GM18870 (cell line): ENCODE measurements around the gene SHISA4.
"Not testable (repeated sequence)": the region's sequence is repeated elsewhere in the genome, so short reads cannot be mapped to it uniquely, and the experiment has no call there.

Experiments used
- ATAC-seq: cut with Tn5 transposase; IDR thresholded peaks from one replicate; pipeline ENCODE4 v1.9.1; 2021; ENCODE audit warnings: moderate library complexity; ENCODE audit not compliant: unreplicated experiment

Gene SHISA4

GRCh38 chr1:201888282-201889089, at the start of gene SHISA4:
Gene SHISA4 (plus strand): TSS chr1:201888898. CDS start chr1:201888995, 97 bp downstream.
- no peak for ATAC-seq

GRCh38 chr1:201839089-201839488, 49.6 kb upstream of the SHISA4 start:
- not testable (repeated sequence) for ATAC-seq

GRCh38 chr1:201840055-201840454, 48.6 kb upstream of the SHISA4 start:
- no peak for ATAC-seq

DNA sequence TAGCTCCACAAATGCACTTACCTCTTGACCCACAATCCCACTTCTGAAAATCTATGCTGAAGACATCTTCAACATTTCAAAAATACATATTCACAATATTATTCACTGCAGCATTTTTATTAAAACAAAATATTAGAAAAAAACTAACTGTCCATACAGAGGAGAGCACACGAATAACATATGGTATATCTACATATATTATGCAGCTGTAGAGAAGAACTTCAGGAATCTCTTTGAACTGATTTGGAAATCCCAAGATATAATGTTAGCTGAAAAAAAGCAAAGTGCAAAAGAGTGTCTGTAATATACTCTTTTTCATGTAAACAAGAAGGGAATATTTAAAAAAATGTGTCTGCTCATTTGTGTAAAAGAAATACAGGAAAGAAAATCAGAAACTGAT, 48.2 kb upstream of the SHISA4 start:
- no peak for ATAC-seq

- ATAC-seq = no peak
Observed at GRCh38 chr1:201841265-201841912, 47.3 kb upstream of the SHISA4 start.

DNA sequence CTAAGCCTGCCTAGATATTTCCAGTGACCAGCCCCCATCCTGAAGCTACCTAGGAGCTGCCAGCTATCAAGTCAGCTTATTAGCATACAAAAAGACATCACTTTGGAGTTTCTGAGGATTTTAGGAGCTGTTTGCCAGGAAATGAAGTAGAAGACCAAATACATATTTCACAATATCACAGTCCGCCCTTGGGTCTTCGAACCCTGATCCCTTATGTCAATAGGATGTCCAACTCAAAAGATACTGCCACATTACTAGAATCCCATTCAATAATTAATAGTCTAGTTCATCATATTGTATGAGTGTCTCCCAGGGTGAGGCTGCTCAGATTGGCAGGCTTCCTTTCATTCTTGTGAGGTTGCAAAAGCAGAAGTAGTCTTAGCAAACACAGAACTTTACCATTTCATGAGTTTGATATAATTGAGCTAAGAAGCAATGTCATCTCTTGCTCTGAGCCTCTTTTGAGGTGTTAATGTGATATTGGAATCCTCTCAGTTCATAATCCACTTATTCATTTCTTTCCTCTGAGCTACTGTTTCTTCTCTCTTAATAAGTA, 46.1 kb upstream of the SHISA4 start:
- ATAC-seq = no peak

GRCh38 chr1:201845331-201846083, 43.2 kb upstream of the SHISA4 start:
- no peak for ATAC-seq

GRCh38 chr1:201847150-201847549, 41.5 kb upstream of the SHISA4 start:
- ATAC-seq = no peak

DNA sequence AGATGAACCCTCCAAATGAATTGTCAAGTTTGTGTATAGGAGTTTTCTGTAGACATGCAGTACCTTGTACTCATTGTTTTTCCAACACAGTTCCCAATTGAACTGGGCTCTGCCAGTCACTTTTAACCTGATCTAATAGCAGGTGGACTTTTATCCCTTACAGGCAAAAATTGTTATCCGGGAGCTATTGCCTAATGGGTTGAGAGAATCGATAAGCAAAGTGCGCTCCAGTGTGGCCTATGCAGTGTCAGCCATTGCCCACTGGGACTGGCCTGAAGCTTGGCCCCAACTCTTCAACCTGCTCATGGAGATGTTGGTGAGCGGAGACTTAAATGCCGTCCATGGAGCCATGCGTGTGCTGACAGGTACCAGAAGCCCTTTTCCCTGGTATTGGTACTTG, 40.5 kb upstream of the SHISA4 start:
- no peak for ATAC-seq

DNA sequence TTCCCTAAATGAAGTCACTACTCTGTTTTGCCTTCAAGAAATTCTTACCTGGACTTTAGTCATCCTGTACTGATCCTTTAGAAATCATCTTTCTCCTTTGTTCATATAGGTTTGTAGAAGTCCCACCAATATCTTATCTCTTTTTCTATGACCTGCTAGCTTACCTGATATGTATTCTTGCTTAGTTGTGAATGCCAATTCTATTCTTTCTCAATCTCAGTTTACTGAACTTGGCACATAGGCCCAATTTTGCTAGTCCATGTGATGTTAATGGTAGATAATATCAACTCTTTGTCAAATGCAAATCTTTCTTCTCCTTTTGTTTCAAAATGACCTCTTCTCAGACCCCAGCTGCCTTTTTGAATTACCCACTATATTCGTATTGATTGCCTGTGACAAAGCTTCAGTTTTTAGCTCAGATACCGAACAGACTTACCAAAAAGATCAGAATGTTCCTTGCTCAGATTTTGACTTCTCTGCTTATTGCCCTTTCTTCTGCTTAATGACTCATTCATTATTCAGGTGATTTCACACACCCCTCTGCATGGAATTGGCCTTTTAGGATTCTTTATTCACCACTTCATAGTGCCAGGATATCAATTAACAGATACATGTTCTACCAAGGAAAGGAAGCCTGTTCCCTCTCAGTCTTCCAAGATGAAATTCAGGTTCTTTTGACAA, 39.2 kb upstream of the SHISA4 start:
- ATAC-seq = no peak

- no peak for ATAC-seq
Observed at GRCh38 chr1:201850053-201850397, 38.7 kb upstream of the SHISA4 start.

DNA sequence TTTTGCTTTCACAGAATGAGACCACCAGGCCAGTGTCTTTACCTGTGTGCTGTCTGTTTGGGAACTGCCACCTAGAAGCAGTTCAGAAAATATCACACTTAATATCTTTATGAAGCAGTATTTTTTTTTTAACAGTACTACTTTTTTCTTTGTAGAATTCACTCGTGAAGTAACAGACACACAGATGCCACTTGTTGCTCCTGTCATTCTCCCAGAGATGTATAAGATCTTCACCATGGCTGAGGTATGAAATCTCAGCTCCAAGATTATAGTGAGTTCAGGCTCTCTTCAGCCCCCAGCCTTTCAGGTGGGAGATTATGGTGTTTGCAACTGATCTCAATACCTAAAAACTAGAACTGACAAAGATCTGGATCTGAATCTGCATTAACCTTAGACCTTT, 36.7 kb upstream of the SHISA4 start:
- no peak for ATAC-seq

GRCh38 chr1:201856722-201857121, 32.0 kb upstream of the SHISA4 start:
- not testable (repeated sequence) for ATAC-seq

DNA sequence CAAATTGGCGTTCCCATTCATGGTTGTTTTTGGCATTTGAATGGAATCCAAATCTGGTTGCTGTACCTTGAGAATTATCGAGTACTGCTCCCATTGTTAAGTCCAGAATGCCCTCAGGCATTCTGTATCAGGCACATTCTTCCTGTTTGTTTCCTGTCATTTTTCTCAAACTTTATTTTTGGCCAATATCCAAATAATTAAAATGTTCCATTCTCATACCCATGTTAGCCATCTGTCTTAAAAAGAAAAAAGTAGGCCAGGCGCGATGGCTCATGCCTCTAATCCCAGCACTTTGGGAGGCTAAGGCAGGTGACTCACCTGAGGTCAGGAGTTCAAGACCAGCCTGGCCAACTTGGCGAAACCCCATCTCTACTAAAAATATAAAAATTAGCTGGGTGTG, 29.3 kb upstream of the SHISA4 start:
- no peak for ATAC-seq

DNA sequence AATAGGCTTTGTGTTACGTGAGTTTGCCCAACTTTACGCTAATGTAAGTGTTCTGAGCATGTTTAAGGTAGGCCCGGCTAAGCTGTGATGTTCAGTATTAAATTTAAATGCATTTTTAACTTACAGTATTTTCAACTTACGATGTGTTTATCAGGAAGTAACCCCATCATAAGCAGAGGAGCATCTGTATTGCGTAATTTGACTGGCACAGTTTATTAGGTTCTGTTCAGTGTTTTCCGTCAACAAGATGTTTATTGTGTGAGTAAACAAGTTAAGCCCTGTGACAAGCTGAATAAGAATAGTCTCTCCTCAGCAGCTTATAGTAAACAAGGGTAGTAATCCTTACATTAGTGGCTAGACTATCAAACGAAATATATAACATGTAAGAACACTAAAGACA, 27.2 kb upstream of the SHISA4 start:
- ATAC-seq = no peak

DNA sequence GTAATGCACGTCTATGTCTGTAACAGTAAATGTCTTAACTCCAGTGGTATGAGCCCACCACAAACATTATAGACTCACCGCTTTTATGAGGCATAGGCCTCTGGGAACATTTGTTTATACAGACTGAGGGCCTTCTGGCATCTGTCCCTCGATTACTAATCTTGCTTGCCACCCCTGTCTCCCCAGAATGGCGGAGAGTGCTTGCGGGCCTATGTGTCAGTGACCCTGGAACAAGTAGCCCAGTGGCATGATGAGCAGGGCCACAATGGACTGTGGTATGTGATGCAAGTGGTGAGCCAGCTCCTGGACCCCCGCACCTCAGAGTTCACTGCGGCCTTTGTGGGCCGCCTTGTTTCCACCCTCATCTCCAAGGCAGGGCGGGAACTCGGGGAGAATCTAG, 18.3 kb upstream of the SHISA4 start:
- no peak for ATAC-seq

DNA sequence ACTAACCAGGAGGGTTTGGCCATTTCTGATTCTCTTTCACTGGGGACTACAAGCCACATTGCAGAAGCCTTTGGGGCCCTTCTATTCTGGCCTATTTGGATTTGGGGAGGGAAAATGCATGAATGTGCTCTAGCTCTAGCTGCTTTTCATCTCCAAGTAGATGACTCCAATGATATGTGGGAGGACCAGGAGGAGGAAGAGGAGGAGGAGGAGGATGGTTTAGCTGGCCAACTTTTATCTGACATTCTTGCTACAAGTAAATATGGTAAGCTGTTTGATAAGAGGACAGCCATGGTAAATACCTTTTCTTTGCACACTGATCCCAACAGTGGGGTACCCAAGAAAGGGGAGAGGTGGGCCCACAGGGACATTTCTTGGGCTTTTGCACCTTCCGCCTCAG, 14.0 kb upstream of the SHISA4 start:
- no peak for ATAC-seq

DNA sequence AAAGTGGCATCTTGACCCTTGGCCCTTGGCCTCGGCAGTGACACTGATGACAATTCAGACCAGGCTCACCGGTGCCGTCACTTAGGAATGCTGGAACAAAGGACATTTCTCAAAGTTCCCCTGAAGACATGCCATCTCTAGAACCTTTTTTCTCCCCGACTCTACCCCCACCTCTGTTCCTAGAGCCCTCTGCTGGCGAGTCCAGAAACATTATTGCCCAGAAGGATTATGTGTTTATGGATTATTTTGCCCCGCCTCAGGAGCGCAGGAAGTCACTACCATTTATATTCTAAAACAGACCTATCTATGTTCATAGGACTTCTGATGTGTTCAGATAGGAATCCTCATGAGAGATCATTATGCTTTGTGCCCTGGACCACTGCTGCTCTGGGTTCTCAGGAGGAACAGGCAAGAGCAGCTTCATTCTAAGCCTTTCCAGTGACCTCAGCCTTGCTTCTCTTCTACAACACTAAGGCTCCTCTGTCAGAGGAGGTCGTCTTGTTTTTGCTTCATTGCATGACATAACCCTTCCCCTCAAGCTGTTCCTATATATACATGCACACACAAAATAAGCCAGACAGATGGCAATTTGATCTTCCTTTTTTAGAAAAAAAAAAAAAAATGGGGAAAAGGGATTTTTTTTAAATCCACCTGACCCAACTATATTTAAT, 12.4 kb upstream of the SHISA4 start:
- no peak for ATAC-seq

- ATAC-seq = no peak
Observed at GRCh38 chr1:201877877-201878401, 10.8 kb upstream of the SHISA4 start.

DNA sequence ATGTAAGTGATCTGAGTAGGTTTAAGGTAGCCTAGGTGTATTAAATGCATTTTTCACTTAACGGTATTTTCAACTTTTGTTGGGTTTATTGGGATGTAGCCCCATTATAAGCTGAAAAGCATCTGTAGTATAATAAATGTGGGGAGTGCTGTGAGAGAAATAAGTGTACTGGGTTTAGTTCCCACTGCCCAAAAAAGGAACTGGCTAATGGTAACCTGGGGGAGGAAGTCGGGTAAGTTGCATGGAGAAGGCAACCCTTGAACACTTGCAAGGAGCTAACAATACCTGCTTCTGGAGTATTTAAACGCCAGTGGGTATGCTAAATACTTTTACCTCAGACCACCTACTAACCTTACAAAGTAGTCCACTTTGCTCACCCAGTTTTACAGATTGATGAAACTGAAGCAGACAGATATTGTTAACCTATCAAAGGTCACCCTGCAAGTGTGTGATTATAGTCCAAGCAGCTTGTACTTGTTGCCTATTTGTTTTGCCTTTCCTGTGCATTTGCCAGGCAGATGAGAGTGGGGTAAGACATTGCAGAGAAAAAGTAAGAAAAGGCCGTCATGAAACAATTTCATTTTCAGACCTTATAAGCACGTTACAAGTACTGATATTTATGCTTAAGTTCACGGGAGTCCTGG, 7.6 kb upstream of the SHISA4 start:
- no peak for ATAC-seq
